Stimulated activated memory B cell treated with anti-CD40 and anti-IgM and Interleukin-4, amounts not matched to agents 10 μg/mL and 1 μg/mL and 100 μg/mL, for 72 hours (primary cell): Measurements from ENCODE around the gene CCT8L2.
"Not testable (repeated sequence)": the region's sequence is repeated elsewhere in the genome, so short reads cannot be mapped to it uniquely, and the experiment has no call there.

Experiments used
- ATAC-seq: fragments of 150-1000 bp; cut with Tn5 transposase; 2 replicates; pipeline ENCODE4 v1.10.0; 2021
- H3K27ac Mint-ChIP-seq: one replicate; pipeline ENCODE4 v1.8.0; 2022; ENCODE audit warnings: mild to moderate bottlenecking, mixed read lengths
- H3K27me3 Mint-ChIP-seq: one replicate; pipeline ENCODE4 v1.8.0; 2022; ENCODE audit warnings: mixed read lengths
- H3K36me3 Mint-ChIP-seq: one replicate; pipeline ENCODE4 v1.8.0; 2022; ENCODE audit warnings: mixed read lengths
- H3K4me1 Mint-ChIP-seq: one replicate; pipeline ENCODE4 v1.8.0; 2022; ENCODE audit warnings: mixed read lengths
- H3K4me3 Mint-ChIP-seq: one replicate; pipeline ENCODE4 v1.8.0; 2022; ENCODE audit warnings: mild to moderate bottlenecking, moderate library complexity, mixed read lengths
- H3K9me3 Mint-ChIP-seq: one replicate; pipeline ENCODE4 v1.8.0; 2022; ENCODE audit warnings: mixed read lengths

The CCT8L2 gene

GRCh38 chr22:16602728-16603447 is 10.3 kb upstream of the CCT8L2 start:
- H3K4me1 Mint-ChIP-seq, ATAC-seq, H3K27ac Mint-ChIP-seq, H3K4me3 Mint-ChIP-seq, H3K9me3 Mint-ChIP-seq, H3K36me3 Mint-ChIP-seq: not testable (repeated sequence)
- peaks cover 25% of the 10 kb centered on the region for H3K27me3 Mint-ChIP-seq

- H3K27ac Mint-ChIP-seq, H3K4me1 Mint-ChIP-seq, H3K9me3 Mint-ChIP-seq, H3K4me3 Mint-ChIP-seq, H3K36me3 Mint-ChIP-seq, ATAC-seq: not testable (repeated sequence)
- peaks cover 25% of the 10 kb centered on the region for H3K27me3 Mint-ChIP-seq
These were observed 9.7 kb upstream of the CCT8L2 start for GRCh38 chr22:16602224-16602727.

GRCh38 chr22:16601437-16602223 is 9.0 kb upstream of the CCT8L2 start:
- peak; percentile 53 for ATAC-seq
- no peaks in the 10 kb centered on the region for H3K36me3 Mint-ChIP-seq
- no peak overlapping the region for H3K4me3 Mint-ChIP-seq
- no peaks in the 10 kb centered on the region for H3K4me1 Mint-ChIP-seq
- H3K27me3 Mint-ChIP-seq, result peaks cover 25% of the 10 kb centered on the region
- no peak overlapping the region for H3K27ac Mint-ChIP-seq
- no peaks in the 10 kb centered on the region for H3K9me3 Mint-ChIP-seq

GRCh38 chr22:16600644-16601436 is 8.2 kb upstream of the CCT8L2 start:
- H3K4me1 Mint-ChIP-seq, H3K4me3 Mint-ChIP-seq, H3K36me3 Mint-ChIP-seq, H3K9me3 Mint-ChIP-seq, H3K27ac Mint-ChIP-seq, ATAC-seq: not testable (repeated sequence)
- peaks cover 25% of the 10 kb centered on the region for H3K27me3 Mint-ChIP-seq

GRCh38 chr22:16599648-16600047 is 7.0 kb upstream of the CCT8L2 start:
- H3K4me1 Mint-ChIP-seq, ATAC-seq, H3K27ac Mint-ChIP-seq, H3K36me3 Mint-ChIP-seq, H3K9me3 Mint-ChIP-seq, H3K4me3 Mint-ChIP-seq: not testable (repeated sequence)
- H3K27me3 Mint-ChIP-seq, result peaks cover 25% of the 10 kb centered on the region

GRCh38 chr22:16595251-16595650 is 2.6 kb upstream of the CCT8L2 start:
- H3K27ac Mint-ChIP-seq, H3K4me1 Mint-ChIP-seq, H3K4me3 Mint-ChIP-seq, H3K36me3 Mint-ChIP-seq, ATAC-seq, H3K9me3 Mint-ChIP-seq: not testable (repeated sequence)
- peaks cover 10% of the 10 kb centered on the region for H3K27me3 Mint-ChIP-seq

GRCh38 chr22:16594026-16594425 is 1.4 kb upstream of the CCT8L2 start:
- H3K27me3 Mint-ChIP-seq, result no peaks in the 10 kb centered on the region
- no peak overlapping the region for H3K27ac Mint-ChIP-seq
- ATAC-seq, result no peak
- no peaks in the 10 kb centered on the region for H3K4me1 Mint-ChIP-seq
- no peaks in the 10 kb centered on the region for H3K36me3 Mint-ChIP-seq
- H3K4me3 Mint-ChIP-seq, result no peak overlapping the region
- H3K9me3 Mint-ChIP-seq, result no peaks in the 10 kb centered on the region

- not testable (repeated sequence) for H3K36me3 Mint-ChIP-seq, H3K4me1 Mint-ChIP-seq, H3K4me3 Mint-ChIP-seq, H3K27ac Mint-ChIP-seq, ATAC-seq, H3K9me3 Mint-ChIP-seq, H3K27me3 Mint-ChIP-seq
These were observed 379 bp downstream of the CCT8L2 start for GRCh38 chr22:16592231-16592630.

GRCh38 chr22:16591136-16591535 is 1.5 kb downstream of the CCT8L2 start:
- H3K9me3 Mint-ChIP-seq, H3K4me3 Mint-ChIP-seq, H3K27me3 Mint-ChIP-seq, H3K4me1 Mint-ChIP-seq, ATAC-seq, H3K27ac Mint-ChIP-seq, H3K36me3 Mint-ChIP-seq: not testable (repeated sequence)

- no peaks in the 10 kb centered on the region for H3K9me3 Mint-ChIP-seq
- no peaks in the 10 kb centered on the region for H3K36me3 Mint-ChIP-seq
- H3K4me3 Mint-ChIP-seq, result no peak overlapping the region
- no peak overlapping the region for H3K27ac Mint-ChIP-seq
- ATAC-seq, result no peak
- no peaks in the 10 kb centered on the region for H3K4me1 Mint-ChIP-seq
- H3K27me3 Mint-ChIP-seq, result no peaks in the 10 kb centered on the region
These were observed 5.6 kb downstream of the CCT8L2 start for GRCh38 chr22:16586991-16587390.

GRCh38 chr22:16586170-16586569 is 6.4 kb downstream of the CCT8L2 start:
- Mint-ChIP-seq H3K27ac (no peak overlapping the region), H3K4me1 (no peaks in the 10 kb centered on the region), H3K4me3 (no peak overlapping the region), H3K27me3 (no peaks in the 10 kb centered on the region), H3K9me3 (no peaks in the 10 kb centered on the region), H3K36me3 (no peaks in the 10 kb centered on the region)
- no peak for ATAC-seq

- not testable (repeated sequence) for H3K27me3 Mint-ChIP-seq, H3K27ac Mint-ChIP-seq, H3K9me3 Mint-ChIP-seq, ATAC-seq, H3K4me1 Mint-ChIP-seq, H3K4me3 Mint-ChIP-seq, H3K36me3 Mint-ChIP-seq
These were observed 11.7 kb downstream of the CCT8L2 start for GRCh38 chr22:16580872-16581271.

- not testable (repeated sequence) for H3K4me3 Mint-ChIP-seq, H3K27me3 Mint-ChIP-seq, H3K36me3 Mint-ChIP-seq, ATAC-seq, H3K9me3 Mint-ChIP-seq, H3K4me1 Mint-ChIP-seq, H3K27ac Mint-ChIP-seq
These were observed 23.3 kb downstream of the CCT8L2 start for GRCh38 chr22:16569240-16569834.

GRCh38 chr22:16568425-16568758 is 24.2 kb downstream of the CCT8L2 start:
- Mint-ChIP-seq H3K27me3 (no peaks in the 10 kb centered on the region), H3K27ac (no peak overlapping the region), H3K36me3 (no peaks in the 10 kb centered on the region), H3K9me3 (no peaks in the 10 kb centered on the region), H3K4me1 (no peaks in the 10 kb centered on the region), H3K4me3 (no peak overlapping the region)
- no peak for ATAC-seq
